BLaER1 (cell line): Measurements from ENCODE around the gene MAP6.

ENCODE experiments used
- H3K27ac ChIP-seq: shearing (Covaris generic); formaldehyde crosslinking; 2 replicates; pipeline ENCODE4 v1.8.1; 2022
- H3K27me3 ChIP-seq: shearing (Covaris generic); formaldehyde crosslinking; 2 replicates; pipeline ENCODE4 v1.8.1; 2022
- H3K36me3 ChIP-seq: shearing (Covaris generic); formaldehyde crosslinking; 2 replicates; pipeline ENCODE4 v1.8.1; 2022
- H3K4me1 ChIP-seq: shearing (Covaris generic); formaldehyde crosslinking; 2 replicates; pipeline ENCODE4 v1.8.1; 2022
- H3K4me2 ChIP-seq: shearing (Covaris generic); formaldehyde crosslinking; 2 replicates; pipeline ENCODE4 v1.8.1; 2022
- H3K4me3 ChIP-seq: shearing (Covaris generic); formaldehyde crosslinking; 2 replicates; pipeline ENCODE4 v1.8.1; 2022
- H3K9ac ChIP-seq: shearing (Covaris generic); formaldehyde crosslinking; 2 replicates; pipeline ENCODE4 v1.8.1; 2022
- H3K9me3 ChIP-seq: shearing (Covaris generic); formaldehyde crosslinking; 2 replicates; pipeline ENCODE4 v1.8.1; 2022
- H4K20me1 ChIP-seq: shearing (Covaris generic); formaldehyde crosslinking; 2 replicates; pipeline ENCODE4 v1.8.1; 2022
- Cebpa-rat ChIP-seq: shearing (Covaris generic); IDR thresholded peaks from 2 replicates; pipeline ENCODE4 v1.8.1; 2022

Gene MAP6

DNA sequence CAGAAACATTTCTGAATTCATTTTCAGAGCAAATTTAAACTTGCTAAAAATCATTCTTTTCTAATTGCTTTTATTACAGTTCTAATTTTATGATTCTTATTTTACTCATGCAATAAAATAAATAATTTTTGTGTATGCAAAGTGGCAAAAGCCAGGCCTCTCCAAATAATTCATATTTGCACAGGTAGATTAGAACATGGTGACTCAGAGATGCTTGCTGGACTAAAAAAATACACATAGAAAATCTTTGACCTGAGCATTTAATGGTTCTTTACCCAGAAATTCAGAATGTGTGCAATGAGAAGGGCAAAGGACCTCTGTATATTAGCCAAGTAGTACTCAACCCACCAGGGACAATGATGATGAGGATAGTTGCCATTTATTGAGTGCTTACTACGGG lies 15.3 kb downstream of the MAP6 start:
- no peaks in the 10 kb centered on the region for H3K27me3 ChIP-seq
- no peak overlapping the region for H3K4me2 ChIP-seq
- H3K9me3 ChIP-seq = no peaks in the 10 kb centered on the region
- H3K4me1 ChIP-seq = no peaks in the 10 kb centered on the region
- no peaks in the 10 kb centered on the region for H4K20me1 ChIP-seq
- no peak overlapping the region for H3K27ac ChIP-seq
- no peaks in the 10 kb centered on the region for H3K36me3 ChIP-seq
- no peak overlapping the region for H3K4me3 ChIP-seq
- no peak overlapping the region for H3K9ac ChIP-seq
- no peak for TF ChIP-seq Cebpa-rat

DNA sequence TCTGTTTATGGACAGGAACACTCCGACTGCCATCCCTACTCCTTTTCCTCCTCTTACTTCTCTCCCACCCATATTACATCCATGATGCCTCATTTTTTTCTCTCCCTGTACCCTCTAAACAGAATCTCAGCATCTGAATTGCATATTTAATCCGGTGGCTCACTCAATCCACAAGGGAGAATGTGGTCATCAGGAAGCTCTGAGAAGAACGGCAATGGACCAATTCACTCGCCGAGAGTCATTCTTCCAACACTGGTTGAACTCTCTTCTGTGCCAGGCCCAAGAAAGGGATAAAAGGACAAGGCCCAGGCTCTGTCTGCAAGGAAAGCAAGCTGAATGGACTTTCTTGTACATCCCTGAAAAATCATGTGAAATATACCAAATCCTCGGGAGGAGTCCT lies 15.9 kb downstream of the MAP6 start:
- H3K4me2 ChIP-seq = no peak overlapping the region
- H4K20me1 ChIP-seq = no peaks in the 10 kb centered on the region
- no peaks in the 10 kb centered on the region for H3K36me3 ChIP-seq

GRCh38 chr11:75651218-75651617 lies 17.6 kb downstream of the MAP6 start:
- TF ChIP-seq Cebpa-rat = no peak
- H3K9me3 ChIP-seq = no peaks in the 10 kb centered on the region
- no peaks in the 10 kb centered on the region for H3K4me1 ChIP-seq
- no peaks in the 10 kb centered on the region for H3K27me3 ChIP-seq
- H4K20me1 ChIP-seq = no peaks in the 10 kb centered on the region
- no peak overlapping the region for H3K9ac ChIP-seq
- no peaks in the 10 kb centered on the region for H3K36me3 ChIP-seq
- no peak overlapping the region for H3K4me2 ChIP-seq
- H3K4me3 ChIP-seq = no peak overlapping the region
- H3K27ac ChIP-seq = no peak overlapping the region

More for the DNA sequence above, 15.9 kb downstream of the MAP6 start:
- TF ChIP-seq Cebpa-rat = no peak
- no peaks in the 10 kb centered on the region for H3K27me3 ChIP-seq
- no peak overlapping the region for H3K4me3 ChIP-seq
- H3K9ac ChIP-seq = no peak overlapping the region
- no peaks in the 10 kb centered on the region for H3K4me1 ChIP-seq
- no peak overlapping the region for H3K27ac ChIP-seq
- no peaks in the 10 kb centered on the region for H3K9me3 ChIP-seq

- Histone ChIP-seq H3K9ac (no peak overlapping the region), H3K9me3 (no peaks in the 10 kb centered on the region), H4K20me1 (no peaks in the 10 kb centered on the region), H3K36me3 (no peaks in the 10 kb centered on the region), H3K27ac (no peak overlapping the region), H3K4me2 (no peak overlapping the region), H3K4me1 (no peaks in the 10 kb centered on the region), H3K4me3 (no peak overlapping the region), H3K27me3 (no peaks in the 10 kb centered on the region)
- TF ChIP-seq Cebpa-rat = no peak
Observed at GRCh38 chr11:75650167-75650723, 18.6 kb downstream of the MAP6 start.

GRCh38 chr11:75644946-75645345 lies 23.9 kb downstream of the MAP6 start:
- H3K27me3 ChIP-seq = no peaks in the 10 kb centered on the region
- no peak overlapping the region for H3K4me3 ChIP-seq
- H3K4me1 ChIP-seq = peaks cover 11% of the 10 kb centered on the region
- H3K27ac ChIP-seq = no peak overlapping the region
- no peaks in the 10 kb centered on the region for H3K9me3 ChIP-seq
- no peaks in the 10 kb centered on the region for H3K36me3 ChIP-seq
- no peak for TF ChIP-seq Cebpa-rat
- no peak overlapping the region for H3K9ac ChIP-seq
- H4K20me1 ChIP-seq = no peaks in the 10 kb centered on the region
- H3K4me2 ChIP-seq = no peak overlapping the region

GRCh38 chr11:75644370-75644769 lies 24.5 kb downstream of the MAP6 start:
- Histone ChIP-seq H3K36me3 (no peaks in the 10 kb centered on the region), H3K27ac (no peak overlapping the region), H3K4me2 (no peak overlapping the region), H3K27me3 (no peaks in the 10 kb centered on the region), H3K9me3 (no peaks in the 10 kb centered on the region), H3K9ac (no peak overlapping the region), H3K4me1 (peaks cover 16% of the 10 kb centered on the region), H3K4me3 (no peak overlapping the region), H4K20me1 (no peaks in the 10 kb centered on the region)
- TF ChIP-seq Cebpa-rat = no peak

- no peaks in the 10 kb centered on the region for H3K27me3 ChIP-seq
- H3K4me2 ChIP-seq = no peak overlapping the region
- no peak overlapping the region for H3K4me3 ChIP-seq
- no peaks in the 10 kb centered on the region for H4K20me1 ChIP-seq
- H3K9ac ChIP-seq = no peak overlapping the region
- H3K9me3 ChIP-seq = no peaks in the 10 kb centered on the region
- no peaks in the 10 kb centered on the region for H3K36me3 ChIP-seq
- peaks cover 31% of the 10 kb centered on the region for H3K4me1 ChIP-seq
- TF ChIP-seq Cebpa-rat = no peak
- no peak overlapping the region for H3K27ac ChIP-seq
Observed at GRCh38 chr11:75642402-75643113, 26.3 kb downstream of the MAP6 start.

DNA sequence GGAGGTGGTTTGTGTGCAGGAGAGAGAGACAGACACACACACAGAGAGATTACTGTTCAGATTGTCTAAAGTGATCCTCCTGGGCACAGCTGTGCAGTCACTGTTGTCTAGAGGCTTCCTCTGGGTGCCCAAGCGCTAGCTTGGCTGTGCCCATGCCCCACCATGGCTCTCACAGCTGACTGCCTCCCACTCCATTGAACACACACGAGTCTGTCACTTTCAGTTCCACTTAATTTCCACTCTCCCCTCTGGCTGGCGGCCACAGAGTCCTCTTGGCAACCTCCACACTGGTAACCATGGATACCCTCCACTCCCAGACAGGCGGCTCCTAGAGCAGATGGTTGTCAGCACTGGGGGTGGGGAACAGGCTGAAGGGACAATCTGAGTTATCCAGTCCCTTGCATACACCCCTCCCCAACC lies 29.1 kb downstream of the MAP6 start:
- no peaks in the 10 kb centered on the region for H3K9me3 ChIP-seq
- no peaks in the 10 kb centered on the region for H3K36me3 ChIP-seq
- no peaks in the 10 kb centered on the region for H3K27me3 ChIP-seq
- peak overlapping the region; percentile 64 for H3K4me2 ChIP-seq
- no peaks in the 10 kb centered on the region for H4K20me1 ChIP-seq
- no peak overlapping the region for H3K9ac ChIP-seq
- H3K4me3 ChIP-seq = no peak overlapping the region
- peaks cover 48% of the 10 kb centered on the region for H3K4me1 ChIP-seq
- 0 out of 2 replicates have a peak overlapping the region, but pooled peaks have one; percentile 32 for H3K27ac ChIP-seq
- TF ChIP-seq Cebpa-rat = no peak

DNA sequence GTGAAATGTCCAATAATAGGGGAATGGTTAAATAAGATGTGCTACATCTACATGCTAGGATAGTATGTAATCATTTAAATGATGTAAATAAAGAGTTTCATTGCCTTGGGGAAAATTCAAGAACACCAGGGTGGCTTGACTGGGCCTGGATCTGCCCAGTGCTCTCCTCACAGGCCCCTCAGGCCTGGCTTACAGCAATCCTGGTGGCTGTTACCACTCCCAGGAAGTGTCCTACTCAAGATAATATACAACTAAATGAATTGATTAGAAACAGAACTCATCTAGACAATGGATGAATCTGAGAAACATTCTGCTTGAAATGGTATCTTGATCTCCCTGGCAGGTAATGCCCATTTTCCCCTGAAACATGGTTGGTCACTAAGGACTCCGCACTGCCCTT lies 30.8 kb downstream of the MAP6 start:
- Histone ChIP-seq H3K9me3 (no peaks in the 10 kb centered on the region), H4K20me1 (no peaks in the 10 kb centered on the region), H3K4me2 (no peak overlapping the region), H3K4me1 (peaks cover 50% of the 10 kb centered on the region), H3K36me3 (no peaks in the 10 kb centered on the region), H3K4me3 (no peak overlapping the region), H3K27ac (no peak overlapping the region), H3K9ac (no peak overlapping the region), H3K27me3 (no peaks in the 10 kb centered on the region)
- TF ChIP-seq Cebpa-rat = no peak

DNA sequence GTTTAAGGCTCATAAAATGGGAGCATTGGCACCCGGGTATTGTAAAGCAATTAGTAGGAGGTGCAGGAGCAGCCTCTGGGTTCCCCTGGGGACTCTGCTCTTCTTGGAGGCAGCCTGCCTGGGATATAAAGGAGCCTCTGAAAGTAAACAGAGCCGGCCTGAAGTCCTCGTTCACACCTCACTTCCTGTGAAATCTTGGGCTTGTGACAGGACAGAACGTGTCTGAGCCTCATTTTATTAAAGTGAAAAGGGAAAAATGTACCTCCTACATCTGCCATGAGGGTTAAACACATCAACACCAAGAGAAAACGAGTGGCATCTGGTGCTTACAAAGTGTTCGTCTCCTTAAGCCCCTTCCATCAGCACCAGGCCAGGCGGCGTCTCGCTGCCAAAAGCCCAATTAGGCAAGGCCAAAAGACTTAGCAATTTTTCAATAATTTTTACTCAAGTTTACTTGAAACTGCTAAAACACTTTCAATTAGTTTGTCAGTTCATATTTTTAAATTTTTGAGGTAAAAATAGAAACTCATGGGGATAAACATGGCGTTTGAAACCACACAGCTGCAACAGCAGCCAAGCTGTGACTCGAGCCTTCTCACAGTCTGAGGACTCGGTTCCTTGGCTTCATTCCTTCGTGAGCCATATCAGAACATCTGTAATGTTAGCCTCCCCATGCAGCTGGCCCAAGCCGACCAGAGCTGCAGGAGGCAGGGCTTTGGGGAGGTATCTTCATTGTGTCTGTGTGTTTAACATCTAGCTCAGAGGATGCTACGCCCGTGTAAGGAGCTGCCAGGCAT lies 33.6 kb downstream of the MAP6 start:
- Histone ChIP-seq H3K27me3 (no peaks in the 10 kb centered on the region), H3K4me2 (peak overlapping the region; percentile 68), H3K4me3 (no peak overlapping the region), H4K20me1 (no peaks in the 10 kb centered on the region), H3K9ac (no peak overlapping the region), H3K9me3 (no peaks in the 10 kb centered on the region), H3K4me1 (peaks cover 43% of the 10 kb centered on the region), H3K36me3 (no peaks in the 10 kb centered on the region), H3K27ac (peak overlapping the region; percentile 55)
- no peak for TF ChIP-seq Cebpa-rat
